ACHN (cell line): ENCODE data around the gene ANTXRL.
"Not testable (repeated sequence)": the region's sequence is repeated elsewhere in the genome, so short reads cannot be mapped to it uniquely, and the experiment has no call there.

Experiments used
- DNase-seq: peaks from one replicate; pipeline ENCODE4 v3.0.0-alpha.2; 2015
- in situ Hi-C: cut with HindIII; loops from 2 replicates; pipeline ENCODE4 v1.10.0; 2017; ENCODE audit warnings: low sequenced_read_pairs, low pct_ligation_motif_present, low pct_unique_long_range_greater_than_20kb

Gene ANTXRL

GRCh38 chr10:46315071-46315860, 28.5 kb downstream of the ANTXRL start:
- in situ Hi-C loops, DNase-seq: not testable (repeated sequence)

- in situ Hi-C loops = no loop called here
Measured at GRCh38 chr10:46317370-46317769, 30.6 kb downstream of the ANTXRL start.

GRCh38 chr10:46317889-46318288, 31.1 kb downstream of the ANTXRL start:
- in situ Hi-C loops = no loop called here
- DNase-seq = no peak

More at GRCh38 chr10:46317370-46317769, 30.6 kb downstream of the ANTXRL start:
- no peak for DNase-seq

- DNase-seq = no peak
- in situ Hi-C loops = no loop called here
Measured at GRCh38 chr10:46318799-46319198, 32.0 kb downstream of the ANTXRL start.

DNA sequence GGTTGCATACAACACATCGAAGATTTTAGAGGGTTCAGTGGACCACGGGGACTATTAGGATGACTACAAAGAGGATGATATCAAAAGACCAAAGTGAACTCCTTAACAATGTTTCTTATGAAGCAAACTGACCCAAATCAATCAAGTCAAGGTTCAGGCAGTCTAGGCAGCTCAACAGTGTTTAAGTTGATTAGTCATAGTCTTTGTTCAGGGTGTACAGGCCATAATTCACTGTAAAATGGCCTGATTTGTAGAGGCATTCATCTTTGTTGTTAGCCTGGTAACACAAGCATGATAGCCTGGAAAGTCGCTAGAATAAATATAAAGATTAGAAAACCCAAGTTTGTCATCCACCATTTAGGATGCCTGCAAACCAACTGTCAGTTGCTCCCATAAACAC, 32.6 kb downstream of the ANTXRL start:
- DNase-seq = no peak
- in situ Hi-C loops = no loop called here

- no peak for DNase-seq
- in situ Hi-C loops = no loop called here
Measured at GRCh38 chr10:46321770-46322169, 35.0 kb downstream of the ANTXRL start.

DNA sequence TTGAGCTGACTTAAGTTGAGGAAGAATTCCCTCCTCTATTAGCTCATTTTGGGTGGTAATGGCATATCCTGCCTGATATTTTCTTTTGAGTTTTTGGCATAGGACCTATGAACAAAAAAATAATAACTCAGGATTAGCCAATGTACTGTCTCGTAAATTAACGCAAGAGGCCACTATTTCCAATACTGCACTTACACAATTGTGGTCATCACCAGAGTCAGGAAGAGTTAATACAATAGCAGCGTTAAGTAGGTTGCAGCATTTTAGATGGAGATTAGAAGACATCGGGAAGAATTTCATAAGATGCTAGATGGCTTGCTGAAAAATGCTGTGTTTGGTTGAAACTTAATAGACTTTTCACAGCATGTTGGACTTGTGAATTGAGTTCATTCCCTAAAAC, 36.4 kb downstream of the ANTXRL start:
- in situ Hi-C loops = no loop called here
- no peak for DNase-seq

DNA sequence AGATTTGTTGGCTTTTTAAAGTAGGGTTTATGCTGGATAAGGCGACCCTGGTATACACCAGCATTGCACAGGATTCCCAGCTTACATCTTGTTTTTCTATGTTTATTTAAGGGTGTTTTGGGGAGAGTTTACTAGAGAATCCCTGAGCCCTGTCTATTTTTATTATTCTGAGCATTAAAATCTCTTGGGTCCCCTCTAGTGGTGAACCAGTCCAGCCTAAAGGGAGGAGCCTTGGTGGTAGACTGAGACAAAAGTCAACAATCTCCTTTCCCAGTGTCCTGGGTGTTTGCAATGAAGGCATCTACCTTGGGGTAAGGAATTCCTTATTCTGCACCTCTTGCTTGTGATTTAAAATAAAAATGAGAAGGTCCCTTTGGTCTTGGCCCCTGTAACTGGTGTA, 38.2 kb downstream of the ANTXRL start:
- DNase-seq = peak; percentile 8
- in situ Hi-C loops = no loop called here

DNA sequence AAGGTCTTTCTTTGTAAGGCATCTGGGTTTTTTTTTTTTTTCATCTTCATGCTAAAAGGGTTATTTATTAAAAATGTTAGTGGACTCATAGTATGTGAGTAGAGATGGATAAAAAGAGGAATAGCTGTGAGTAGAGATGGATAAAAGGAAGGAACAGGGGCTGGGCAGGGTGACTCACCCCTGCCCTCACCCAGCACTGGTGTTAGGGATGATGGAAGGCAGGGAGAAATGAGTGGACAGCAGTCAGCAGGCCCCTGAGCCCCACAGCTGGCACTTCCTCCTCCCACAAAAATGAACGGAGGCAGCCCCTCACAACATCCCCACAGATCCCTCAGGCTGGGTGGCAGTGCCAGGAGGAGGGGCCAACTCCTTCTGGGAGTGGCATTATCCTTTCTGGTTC, 39.3 kb downstream of the ANTXRL start:
- no peak for DNase-seq
- in situ Hi-C loops = no loop called here

DNA sequence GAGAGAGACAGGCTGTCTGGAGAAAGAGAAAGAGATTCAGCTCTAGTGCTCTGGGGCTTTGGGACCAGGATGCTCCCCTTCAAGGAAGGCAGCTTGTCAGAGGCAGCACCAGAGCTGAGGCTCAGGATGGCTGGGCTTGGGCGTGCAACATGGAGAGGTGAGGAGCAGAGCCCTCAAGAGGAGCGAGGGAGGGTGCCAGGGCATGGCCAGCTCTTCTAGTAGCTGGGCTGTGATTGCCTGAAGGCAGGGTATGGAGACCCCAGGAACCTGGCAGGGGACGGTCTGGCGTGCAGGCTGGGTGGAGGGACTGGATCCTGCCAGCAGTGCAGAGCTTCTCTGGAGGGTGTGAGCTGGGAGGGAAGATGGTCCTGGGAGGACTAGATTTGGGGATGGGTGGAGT, 40.2 kb downstream of the ANTXRL start:
- no peak for DNase-seq
- in situ Hi-C loops = no loop called here

GRCh38 chr10:46327685-46328084, 40.9 kb downstream of the ANTXRL start:
- DNase-seq = no peak
- in situ Hi-C loops = no loop called here

GRCh38 chr10:46328853-46329689, 42.3 kb downstream of the ANTXRL start:
- DNase-seq = no peak
- in situ Hi-C loops = no loop called here

- no peak for DNase-seq
- in situ Hi-C loops = no loop called here
Measured at GRCh38 chr10:46329690-46330016, 42.9 kb downstream of the ANTXRL start.

GRCh38 chr10:46330894-46331293, 44.1 kb downstream of the ANTXRL start:
- no peak for DNase-seq
- in situ Hi-C loops = no loop called here

DNA sequence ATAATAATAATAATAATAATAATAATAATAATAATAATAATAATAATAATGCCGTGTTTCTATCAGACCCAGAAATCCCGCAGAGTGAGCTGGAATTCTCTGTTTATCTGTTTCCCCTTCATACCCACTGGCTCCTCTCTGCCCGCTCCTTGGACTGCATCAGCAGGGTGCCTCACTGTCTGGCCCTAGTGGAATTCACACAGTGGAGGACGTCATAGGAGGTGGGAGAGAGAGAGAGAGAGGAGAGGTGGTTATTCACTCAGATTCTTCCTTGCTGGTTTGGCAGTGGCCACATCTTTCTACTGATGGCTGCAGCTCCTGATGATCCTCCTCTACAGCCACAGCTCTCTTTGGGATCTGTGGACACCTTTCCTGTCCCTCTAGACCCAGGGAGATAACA, 78.7 kb downstream of the ANTXRL start:
- in situ Hi-C loops, DNase-seq: not testable (repeated sequence)

DNA sequence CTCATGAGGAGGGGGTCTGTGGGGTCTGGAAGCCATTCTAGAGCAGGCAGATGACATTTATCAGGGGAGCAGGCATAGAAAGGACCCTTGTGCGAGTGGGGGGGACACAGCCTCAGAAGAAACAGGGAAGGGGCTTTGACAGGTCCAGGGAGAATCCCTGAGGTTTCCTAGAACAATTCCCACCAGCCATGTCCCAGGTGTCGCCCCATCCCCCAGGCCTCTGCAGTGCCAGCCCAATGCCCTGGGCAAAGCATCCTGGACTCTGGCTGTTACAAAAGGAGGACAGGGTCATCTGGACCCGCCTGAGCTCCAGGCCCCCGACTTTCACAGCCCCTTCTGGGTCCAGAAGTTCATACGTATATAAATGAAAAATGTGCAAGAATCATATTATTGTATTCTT, 80.4 kb downstream of the ANTXRL start:
- DNase-seq, in situ Hi-C loops: not testable (repeated sequence)

- DNase-seq, in situ Hi-C loops: not testable (repeated sequence)
Measured at GRCh38 chr10:46367666-46368240, 81.0 kb downstream of the ANTXRL start.

DNA sequence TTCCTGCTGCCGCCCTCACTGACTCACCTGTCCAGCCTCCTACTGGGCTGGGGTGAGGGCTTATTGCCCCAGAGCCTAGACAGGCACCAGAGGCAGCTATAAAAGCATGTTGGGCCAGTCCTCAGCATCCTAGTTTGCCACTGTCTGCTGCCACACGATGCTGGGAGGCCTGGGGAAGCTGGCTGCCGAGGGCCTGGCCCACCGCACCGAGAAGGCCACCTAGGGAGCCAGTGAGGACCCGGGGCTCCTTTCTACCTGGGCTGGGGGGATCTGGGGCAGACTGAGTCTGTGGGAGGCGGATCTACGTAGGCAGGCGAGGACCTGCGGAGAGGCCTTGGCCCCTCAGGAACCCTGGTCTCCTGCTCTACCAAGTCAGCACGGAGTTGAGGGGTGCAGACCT, 82.2 kb downstream of the ANTXRL start:
- DNase-seq, in situ Hi-C loops: not testable (repeated sequence)

DNA sequence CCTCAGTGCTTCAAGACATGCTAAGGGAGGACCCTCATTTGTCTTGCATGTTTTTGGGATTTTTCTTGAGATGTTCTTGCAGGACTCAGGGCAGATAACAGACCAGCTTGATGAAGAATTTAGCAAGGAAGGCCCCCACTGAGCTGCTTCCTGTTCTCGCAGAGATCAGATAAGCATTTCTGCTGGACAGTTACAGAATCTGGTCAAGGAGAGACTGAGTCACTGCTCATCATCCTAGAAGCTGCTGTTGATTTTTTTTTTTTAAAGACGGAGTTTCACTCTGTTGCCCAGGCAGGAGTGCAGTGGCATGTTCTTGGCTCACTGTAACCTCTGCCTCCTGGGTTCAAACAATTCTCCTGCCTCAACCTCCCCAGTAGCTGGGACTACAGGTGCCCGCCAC, 87.6 kb downstream of the ANTXRL start:
- in situ Hi-C loops, DNase-seq: not testable (repeated sequence)
